Activated CD4-positive, alpha-beta T cell treated with anti-CD3 and anti-CD28 coated beads, Interleukin-2, Interleukin-6, amounts not matched to agents 100 ng/mL and 50 ng/mL, durations not matched to agents 16 hours and 8 hours (primary cell): ENCODE data around the gene RNF224.

ENCODE experiments used
- DNase-seq: peaks from one replicate; pipeline ENCODE4 v3.0.0-alpha.2; 2020

RNF224 gene

DNA sequence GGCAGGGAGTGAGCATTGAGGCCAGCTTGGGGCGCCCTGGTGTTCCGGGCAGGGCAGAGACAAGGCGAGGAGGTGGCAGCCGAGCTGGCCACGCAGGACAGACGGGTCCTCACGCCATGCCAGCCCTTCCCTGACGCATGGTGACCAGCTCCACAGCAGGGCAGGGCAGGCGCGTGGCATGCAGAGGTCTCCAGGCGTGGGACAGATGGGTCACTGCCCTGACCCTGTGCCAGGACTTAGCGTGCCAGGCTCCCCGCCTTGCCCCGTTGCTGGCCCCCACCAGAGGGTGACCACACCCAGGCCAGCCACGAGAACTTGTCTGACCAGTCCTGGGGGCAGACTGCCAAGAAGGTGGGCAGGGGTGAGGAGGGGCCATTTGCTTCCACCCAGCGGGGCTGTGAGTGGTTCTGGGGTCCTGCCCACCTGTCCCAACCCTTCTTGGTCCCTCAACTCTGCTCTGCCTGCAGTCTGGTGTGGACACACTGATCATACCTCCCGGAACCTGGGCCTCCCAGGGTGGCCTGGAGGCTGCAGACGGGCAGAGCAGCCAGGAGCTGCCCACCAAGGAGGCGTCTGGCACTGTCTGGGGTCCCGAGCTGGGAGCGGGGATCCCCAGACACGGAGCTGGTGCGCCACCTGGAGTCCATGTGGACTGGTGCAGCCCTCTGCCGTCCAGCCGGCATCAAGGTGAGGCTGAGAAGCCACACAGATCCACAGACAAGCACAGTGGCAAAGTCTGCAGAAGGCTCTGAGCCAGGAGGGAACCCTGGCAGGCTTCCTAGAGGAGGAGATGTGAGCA is at the start of gene RNF224:
TSS of gene RNF224 (plus strand) at position 449 of the 799 bp plus-strand sequence. CDS start 834 bp downstream, outside the sequence.
- DNase-seq: peak; percentile 88

DNA sequence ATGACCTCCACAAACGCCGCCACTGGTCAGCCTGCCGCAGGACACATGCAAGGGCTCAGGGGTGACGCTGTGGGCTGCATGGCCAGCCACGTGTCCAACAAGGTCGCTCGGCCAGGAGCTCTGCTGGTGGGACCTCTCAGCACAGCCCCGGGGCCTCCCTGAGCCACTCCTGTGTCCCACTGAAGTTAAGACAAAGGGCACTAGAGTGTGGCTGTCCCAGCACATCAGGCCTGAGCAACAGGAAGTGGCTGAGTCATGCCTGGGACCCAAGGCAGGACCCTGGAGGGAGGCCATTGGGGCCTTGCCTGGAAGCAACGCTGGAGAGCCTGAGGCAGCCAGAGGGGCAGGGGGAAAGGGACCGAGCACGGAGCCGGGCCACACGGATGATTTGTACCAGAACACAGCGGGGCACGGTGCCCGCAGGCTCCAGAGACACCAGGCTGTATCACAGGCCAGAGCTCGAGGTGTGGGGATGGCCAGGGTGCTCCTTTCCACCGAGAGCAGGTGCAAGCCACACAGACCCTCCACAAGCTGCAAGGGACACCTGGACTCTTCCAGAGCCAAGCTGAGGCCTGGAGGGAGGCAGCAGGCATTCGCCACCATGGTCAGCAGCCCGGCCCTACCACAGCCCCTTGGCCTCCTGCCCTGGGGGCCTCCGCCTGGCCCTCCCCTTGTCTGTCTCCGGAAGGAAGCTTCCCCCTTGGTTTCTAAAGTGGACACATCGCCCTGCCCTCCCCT is 48.9 kb upstream of the RNF224 start:
- no peak for DNase-seq

DNA sequence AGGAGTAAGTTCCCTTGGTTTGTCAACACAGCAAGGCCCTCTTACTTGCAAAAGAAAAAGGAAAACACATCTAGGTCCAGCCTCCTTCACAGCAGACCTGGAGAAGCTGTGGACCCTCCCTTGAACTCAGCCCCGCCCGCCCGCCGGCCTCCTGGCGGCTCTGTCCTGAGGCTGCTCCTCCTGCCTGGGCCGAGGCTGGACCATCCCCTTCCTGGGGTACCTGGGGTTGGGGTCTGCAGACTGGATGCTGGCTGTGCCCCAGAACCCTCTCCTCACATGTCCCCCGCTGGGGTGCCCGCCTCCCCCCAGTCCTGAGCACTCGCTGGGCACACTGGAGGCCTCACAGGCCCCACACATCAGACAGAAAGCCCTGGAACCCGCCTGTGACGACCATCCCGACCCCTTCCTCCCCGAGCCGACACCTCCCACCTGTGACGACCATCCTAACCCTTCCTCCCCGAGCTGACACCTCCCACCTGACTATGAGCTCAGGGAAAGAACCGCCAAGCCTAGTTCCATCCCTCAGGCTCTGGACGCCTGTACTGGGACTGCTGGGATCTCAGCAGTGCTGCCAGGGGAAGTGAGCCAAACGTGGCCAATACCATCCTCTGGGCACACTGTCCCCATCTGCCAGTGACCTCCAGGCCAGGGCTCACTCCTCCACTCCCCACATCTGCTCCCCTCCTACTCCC is 48.2 kb upstream of the RNF224 start:
- DNase-seq: no peak

DNA sequence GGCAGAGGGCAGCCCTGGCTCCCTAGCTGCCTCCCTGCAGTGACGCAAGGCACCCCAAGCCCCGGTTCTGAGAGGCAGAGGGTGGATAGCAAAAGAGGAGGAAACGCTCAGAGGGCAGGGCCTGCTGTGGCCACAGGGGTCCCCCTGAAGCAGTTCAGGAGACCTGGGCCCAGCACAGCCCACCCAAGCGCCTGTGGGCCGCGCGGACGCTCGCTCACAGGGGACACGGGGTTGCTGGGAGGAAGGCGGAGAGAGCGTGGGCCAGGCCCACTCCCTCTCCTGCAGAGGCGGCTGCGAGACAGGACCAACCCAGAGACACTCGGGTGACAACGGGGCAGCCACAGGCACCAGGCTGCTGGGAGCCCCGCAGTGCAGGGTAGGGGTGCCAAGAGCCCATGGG is 47.5 kb upstream of the RNF224 start:
- no peak for DNase-seq

DNA sequence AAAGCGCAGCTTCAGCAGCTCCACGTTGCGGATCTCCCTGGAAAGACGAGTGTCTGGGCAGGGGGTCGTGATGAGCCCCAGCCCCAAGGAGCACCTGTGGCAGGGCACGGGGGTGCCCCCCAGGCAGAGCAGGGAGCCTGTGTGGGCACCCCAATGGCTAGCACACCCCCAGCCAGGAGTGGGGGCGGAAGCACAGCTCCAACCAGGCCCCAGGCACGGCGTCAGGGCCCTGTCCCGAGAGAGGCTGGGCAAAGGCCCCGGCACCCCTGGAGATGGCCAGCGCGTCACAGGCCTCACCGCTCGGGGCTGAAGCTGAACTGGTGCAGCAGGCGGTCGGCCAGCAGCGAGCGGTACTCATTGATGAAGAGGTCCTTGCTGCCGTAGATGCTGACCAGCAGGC is 46.8 kb upstream of the RNF224 start:
- DNase-seq: no peak

DNA sequence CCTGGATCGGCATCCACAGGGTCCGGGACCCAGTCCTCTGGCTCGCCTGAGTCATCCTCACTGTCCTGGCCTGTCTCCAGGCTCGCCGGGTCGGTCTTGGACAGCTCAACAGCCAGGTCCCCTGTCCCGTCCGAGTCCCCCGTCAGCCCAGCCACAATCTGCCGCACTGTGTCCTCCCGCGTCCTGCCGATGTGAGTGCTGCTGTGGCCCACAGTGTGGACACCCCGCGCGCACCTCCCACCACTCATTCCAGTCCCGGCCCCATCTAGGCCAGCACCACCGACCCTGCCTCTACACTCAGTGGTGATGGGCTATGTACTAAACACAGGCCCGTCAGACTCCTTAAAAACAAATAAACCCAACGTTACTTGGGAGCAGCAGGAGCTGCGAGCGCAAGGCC is 45.6 kb upstream of the RNF224 start:
- no peak for DNase-seq

DNA sequence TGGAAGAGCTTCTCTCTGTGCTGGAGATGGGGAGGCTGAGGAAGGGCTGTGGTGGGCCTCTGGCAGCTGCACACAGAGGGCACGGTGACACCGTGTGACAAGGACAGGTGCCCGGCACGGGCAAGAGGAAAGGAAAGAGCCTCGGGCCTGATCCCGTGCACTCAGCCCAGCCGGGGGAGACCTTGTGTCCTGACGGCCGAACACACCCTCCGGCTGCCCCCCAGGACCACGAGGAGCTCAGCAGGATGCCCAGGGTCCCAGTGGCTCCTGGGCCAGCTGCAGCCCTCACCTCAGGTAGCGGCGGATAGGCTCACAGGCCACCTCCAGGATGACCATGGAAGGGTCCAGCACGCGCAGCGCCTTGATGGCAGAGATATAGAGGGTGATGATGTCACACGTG is 44.5 kb upstream of the RNF224 start:
- no peak for DNase-seq

DNA sequence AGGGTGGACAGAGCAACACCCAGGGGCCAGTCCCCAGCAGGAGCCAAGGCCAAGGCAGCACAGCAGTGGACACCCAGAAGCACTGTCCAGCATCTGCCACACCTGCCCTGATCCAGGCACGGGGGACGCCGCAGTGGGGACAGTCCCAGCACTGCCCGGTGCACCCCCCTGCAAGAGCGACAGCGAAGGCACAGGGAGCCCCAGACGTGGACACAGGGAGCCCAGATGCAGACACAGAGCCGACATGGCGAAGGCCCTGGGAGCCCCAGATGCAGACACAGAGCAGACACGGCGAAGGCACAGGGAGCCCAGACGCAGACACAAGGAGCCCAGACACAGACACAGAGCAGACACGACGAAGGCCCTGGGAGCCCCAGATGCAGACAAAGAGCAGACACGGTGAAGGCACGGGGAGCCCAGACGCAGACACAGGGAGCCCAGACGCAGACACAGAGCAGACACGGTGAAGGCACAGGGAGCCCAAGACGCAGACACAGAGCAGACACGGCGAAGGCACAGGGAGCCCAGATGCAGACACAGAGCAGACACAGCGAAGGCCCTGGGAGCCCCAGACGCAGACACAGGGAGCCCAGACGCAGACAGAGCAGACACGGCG is 43.2 kb upstream of the RNF224 start:
- DNase-seq: no peak

DNA sequence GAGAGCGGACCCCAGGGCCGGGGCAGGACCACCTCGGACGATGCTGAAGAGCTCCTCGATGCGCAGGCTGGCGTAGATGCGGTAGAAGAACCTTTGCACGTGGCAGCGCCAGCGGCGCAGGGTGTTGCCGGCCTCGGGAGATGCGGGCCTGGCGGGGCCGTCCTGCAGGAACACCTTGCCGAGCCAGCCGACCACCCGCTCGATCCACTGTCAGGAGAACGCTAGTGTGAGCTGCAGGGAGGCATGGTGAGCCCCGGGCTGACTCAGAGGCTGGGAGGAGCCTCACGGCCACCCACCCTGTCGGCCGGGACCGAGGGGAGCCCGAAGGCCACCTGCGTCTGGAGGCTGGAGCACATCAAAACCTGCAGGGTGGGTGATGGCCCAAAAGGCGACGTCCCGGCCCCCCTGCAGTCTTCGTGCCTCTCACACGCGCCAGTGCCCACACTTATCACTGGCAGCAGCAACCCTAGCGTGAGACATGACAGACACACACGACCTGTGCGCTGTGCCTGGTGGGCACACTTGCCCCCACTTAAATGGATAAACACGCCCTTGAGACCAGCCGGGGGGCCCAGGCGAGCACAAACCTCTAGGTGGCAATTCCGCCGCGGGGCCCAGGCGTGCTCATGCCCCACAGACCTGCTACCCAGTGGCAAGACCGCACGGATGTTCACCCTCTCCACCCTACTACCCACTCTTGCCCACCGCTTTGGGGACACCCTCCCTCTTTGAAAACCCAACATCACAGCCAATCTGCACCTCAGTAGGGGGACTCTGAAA is 42.2 kb upstream of the RNF224 start:
- no peak for DNase-seq

DNA sequence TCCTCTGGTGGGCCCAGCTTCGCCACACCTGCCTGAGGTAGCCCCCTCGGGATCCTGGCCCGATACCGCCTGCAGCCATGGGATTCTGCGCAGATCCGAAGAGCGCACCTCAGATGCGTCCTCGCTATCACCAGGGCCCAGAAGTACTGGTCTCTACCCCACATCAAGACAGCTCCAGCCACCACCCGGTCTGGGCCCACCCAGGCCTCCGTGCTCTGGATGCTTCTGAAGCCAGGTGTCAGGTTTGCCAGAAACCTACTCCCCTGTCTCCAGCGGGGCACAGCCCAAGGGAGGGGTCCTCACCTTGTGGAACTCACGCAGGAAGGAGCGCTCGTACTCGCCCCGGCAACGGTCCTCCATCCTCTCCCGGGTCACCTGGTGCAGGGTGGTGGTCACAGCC is 41.4 kb upstream of the RNF224 start:
- DNase-seq: no peak

DNA sequence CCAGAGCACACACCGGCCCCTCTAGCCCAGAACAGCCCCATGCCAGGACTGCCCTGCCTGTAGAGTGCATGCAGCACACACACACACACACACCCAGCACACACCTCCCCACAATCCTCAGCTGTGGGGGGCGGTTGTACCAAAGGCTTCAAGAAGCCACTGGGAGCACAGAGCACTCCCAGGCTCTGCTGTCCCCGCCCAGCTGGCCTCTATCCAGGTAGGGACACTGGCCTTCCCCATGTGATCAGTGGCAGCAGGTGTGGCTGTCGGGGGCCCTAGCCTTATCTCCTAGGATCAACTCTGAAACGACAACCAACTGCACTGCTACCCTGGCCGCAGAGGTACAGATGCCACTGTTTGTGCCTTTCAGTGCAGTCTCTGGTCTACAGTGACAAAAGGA is 40.9 kb upstream of the RNF224 start:
- DNase-seq: no peak

DNA sequence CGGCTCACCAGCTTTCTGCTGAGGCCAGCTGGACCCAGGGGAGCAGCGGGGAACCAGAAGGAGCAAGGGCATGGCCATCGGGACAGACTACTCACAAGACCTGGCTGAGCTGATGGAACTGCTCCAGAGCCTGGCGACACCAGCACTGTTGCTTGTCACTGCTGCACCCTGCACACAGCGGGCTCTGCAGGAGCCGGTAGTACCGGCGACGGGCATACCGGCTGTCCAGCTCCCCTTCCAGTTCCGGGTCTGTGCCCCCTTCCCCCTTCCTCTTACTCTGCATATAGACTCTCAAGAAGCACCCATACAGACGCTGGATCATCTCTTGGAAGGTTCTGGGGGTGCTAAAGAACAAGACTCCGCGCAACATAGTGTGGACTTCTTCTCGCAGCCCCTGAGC is 39.9 kb upstream of the RNF224 start:
- no peak for DNase-seq

DNA sequence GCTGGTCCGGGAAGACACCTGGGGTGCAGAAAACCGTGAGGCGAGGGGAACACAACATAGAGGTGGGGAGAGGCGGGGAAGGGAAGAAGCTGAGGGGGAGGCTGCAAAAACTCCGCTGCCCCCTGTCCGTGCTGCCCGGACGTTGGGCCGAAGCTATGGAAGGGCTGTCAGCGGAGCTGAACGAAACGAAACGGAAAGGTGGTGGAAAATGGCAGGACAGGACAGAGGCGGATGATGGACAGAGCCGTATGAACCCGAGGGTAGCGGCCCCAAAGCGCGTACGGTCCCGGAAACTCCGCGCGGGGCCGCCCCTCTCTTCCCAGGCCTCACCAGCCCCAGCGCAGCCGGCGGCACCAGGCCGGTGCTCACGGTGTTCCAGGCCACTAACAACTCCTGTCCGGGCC is 39.2 kb upstream of the RNF224 start:
- no peak for DNase-seq

DNA sequence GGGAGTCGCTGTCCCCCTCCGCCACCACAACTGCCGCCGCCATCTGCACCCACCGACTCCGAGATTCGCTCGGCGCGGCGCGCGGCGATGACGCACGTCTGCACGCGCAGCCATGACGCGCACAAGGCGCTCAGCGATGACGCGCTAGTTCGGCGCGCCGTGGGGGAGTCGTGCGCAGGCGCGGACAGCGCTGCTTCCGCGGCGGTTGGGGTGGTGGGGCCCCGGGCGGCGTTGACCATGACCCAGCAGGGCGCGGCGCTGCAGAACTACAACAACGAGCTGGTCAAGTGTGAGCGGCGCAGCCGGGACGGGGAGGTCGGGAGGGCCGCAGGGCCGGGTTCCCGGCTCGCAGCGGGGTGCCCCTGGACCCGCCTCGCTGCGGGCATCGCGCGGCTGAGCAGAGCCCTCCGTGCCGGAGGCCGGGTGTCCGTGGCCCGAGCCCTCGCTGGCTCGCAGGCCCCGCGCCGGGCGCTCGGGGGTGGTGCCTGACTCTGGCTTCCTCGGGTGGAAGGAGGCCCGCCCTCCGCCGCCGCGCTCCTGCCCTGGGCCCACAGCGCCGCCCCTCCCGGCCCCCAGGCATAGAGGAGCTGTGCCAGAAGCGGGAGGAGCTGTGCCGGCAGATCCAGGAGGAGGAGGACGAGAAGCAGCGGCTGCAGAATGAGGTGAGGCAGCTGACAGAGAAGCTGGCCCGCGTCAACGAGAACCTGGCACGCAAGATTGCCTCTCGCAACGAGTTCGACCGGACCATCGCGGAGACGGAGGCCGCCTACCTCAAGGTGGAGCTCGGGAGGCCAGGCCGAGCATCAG is 38.6 kb upstream of the RNF224 start, which contains the start of the genes ANAPC2 and SSNA1:
TSS of gene ANAPC2 (minus strand) at position 71 of the 807 bp plus-strand sequence. CDS start at position 43, 28 bp downstream.
TSS of gene SSNA1 (plus strand) at position 187 of the 807 bp plus-strand sequence. CDS start at position 238, 51 bp downstream.
- DNase-seq: peak; percentile 96

DNA sequence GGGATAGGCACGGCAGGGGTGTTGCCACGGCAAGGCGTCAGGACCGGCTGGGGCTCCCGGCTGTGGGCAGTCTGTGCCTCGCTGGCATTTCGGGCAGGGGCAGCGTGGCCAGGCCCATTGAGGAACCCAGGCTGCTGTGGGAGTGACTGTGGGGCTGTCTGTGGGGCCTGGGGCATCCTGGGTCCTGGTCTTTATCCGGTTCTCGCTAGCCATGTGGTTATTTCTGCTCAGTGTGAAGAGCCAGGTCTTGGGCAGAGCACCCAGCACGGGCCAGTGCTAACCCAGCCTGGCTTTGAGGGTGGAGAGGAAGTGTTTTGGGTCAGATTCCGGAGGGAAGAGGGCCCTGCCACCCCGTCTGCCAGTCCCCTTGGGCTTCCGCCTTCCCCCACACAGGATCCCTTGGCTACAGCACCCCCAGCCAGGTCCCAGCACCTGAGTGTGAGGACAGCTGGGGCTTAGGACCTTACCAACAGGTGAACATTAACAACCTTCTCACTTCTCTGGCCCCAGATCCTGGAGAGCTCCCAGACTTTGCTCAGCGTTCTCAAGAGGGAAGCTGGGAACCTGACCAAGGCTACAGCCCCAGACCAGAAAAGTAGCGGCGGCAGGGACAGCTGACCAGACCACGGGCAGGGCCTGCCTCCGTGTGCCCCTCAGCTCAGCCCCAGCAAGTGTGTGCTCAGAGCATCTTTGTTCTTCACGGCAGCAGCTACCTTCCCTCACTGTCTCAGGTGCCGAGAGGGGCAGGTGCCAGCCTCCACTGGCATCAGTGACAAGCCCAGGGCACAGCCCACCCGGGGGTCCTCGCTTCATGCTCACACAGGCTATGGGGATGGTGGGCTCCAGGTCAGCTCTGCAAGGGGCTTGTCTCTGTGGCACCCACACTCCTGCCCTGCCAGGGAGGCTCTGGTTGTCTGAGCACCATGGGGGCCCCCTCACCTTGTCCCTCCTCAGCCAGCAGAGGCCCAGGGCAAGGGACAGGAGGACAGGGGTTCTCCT is 37.7 kb upstream of the RNF224 start:
- no peak for DNase-seq

DNA sequence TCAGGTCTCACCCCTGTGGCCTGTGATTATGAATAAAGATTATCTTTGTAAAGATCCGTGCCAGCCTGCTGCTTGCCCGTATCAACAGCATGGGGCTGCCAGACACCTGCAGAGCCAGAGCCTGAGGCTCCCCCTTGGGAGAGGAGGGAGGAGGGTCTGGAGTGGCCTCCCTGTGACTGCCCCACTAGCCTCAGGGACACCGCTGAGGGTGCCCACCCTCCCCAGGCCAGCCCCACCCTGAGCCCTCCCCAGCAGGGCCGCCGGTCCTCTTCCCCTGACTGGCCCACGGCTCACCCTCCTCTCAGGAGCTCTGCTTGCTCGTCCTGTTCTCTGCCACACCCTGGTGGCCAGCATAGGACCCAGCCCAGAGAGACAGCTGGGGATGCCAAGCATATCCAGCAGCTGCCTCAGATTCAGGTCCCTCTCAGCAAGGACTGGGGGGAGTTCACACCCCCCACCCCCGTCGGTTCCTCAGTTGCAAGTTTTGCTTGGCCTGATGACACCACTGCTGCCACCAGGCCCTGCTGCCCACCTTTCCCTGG is 36.9 kb upstream of the RNF224 start:
- DNase-seq: no peak

DNA sequence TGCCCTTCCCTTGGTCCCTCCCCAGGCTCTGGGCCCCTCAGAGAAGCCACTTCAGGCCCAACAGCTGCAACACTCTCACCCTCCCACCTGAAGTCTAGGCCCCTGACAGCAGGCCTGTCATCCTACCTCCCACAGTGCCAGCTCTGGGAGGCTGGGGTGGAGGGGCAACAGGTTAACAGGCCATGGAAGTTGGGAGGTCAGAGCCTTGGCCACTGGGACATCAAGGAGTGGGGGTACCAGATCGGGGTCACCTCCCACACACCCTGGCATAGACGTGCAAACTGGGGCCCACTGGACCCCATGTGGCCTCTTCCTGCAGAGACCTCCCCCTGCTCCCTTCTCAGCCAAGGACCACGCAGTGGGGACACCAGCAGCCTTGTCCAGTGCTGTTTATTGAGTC is 36.1 kb upstream of the RNF224 start:
- DNase-seq: no peak

DNA sequence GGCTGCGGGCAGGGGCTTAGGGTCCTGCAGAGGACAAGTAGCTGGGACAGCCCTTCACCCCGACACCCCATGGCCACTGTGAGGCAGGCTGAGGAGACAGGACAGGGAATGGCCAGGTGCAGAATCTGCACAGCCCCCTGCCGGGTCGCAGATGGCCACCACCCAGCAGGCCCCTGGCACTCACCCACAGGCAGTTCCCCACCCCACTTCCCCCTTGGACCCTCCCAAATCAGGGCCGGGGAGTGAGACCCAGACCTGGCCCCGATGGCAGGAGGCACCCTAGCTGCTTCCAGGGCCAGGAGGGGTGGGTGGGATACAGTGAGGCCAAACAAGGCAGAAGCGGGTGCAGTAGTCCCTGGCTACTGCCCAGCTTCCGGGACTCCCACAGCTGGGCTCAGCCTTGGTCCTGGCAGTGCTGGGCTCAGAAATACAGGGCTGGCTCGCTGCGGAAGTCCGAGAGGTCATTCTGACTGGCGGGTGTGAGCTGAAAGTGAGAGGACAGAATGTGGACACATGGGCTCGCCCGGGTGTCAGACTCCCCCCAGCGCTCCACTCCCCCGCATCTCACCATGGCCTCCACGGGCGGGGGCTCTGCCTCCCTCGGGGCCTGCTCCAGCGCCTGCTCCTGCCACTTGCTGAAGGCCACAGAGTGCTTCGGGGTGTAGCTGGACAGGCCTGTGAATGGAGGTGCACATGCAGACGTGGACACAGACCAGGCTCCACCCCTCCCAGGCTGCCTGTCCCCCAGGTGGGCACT is 35.4 kb upstream of the RNF224 start:
- DNase-seq: no peak

DNA sequence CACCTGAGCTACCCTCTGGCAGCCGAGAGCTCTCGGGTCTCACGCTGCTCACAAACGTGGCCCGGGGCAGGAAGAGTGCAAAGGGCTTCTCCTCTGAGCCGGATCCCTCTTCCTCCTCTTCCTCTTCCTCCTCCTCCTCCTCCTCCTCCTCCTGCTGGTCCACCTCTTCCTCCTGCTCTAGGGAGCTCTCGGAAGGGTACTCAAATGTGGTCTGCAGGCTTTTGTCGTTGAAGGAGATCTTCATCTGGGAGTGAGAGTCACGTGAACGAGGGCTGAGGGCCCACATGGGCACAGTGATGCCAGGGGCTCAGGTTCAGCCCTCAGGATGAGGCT is 34.9 kb upstream of the RNF224 start:
- no peak for DNase-seq
